GM12801 (cell line): ENCODE results near the gene KSR2.

ENCODE experiments used
- TF ChIP-seq, protein P1 (sequence below): IDR thresholded peaks from one replicate; pipeline ENCODE4 v1.5.1; 2011; ENCODE audit warnings: control low read depth; ENCODE audit not compliant: insufficient read length; ENCODE audit errors: extremely low read depth

The KSR2 gene

DNA sequence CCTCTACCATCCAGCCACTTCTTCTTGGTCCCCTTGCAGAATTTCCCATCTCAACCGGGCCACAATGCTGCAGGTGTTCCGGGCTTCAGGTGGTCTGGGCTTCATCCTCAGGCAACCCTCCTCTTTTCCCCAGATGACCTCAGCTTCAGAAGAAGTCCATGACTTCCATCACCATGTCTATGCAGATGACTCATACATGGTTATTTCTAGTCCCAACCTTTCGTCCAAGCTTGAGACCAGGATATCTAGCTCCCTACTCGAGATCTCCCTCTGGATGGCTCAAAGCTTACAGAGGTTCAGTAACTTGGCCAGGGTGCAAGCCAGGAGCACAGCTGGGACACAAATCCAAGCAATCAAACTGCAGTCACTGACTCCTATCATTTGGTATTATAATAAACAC lies 452.8 kb downstream of the KSR2 start:
- TF ChIP-seq, protein P1, sequence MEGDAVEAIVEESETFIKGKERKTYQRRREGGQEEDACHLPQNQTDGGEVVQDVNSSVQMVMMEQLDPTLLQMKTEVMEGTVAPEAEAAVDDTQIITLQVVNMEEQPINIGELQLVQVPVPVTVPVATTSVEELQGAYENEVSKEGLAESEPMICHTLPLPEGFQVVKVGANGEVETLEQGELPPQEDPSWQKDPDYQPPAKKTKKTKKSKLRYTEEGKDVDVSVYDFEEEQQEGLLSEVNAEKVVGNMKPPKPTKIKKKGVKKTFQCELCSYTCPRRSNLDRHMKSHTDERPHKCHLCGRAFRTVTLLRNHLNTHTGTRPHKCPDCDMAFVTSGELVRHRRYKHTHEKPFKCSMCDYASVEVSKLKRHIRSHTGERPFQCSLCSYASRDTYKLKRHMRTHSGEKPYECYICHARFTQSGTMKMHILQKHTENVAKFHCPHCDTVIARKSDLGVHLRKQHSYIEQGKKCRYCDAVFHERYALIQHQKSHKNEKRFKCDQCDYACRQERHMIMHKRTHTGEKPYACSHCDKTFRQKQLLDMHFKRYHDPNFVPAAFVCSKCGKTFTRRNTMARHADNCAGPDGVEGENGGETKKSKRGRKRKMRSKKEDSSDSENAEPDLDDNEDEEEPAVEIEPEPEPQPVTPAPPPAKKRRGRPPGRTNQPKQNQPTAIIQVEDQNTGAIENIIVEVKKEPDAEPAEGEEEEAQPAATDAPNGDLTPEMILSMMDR: no peak

DNA sequence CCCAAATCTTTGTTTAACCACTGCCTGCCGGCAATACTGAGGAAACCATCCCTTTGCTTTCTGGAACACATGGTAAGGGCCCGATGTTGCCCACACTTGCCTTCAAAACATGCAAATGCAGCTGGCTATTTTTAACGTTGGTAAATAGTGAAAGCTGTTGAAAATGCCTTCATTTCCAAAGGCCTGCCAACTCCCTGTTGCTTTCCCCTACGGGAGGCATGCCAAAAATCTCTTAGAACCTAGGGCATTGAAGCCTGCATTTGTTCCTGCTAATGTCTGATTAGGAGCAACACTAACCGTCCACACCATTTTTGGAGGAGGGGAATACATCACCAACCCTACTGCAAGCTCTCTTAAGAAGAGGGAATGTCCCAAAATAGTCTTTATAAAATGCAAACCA lies 454.8 kb downstream of the KSR2 start:
- TF ChIP-seq, protein P1: no peak

DNA sequence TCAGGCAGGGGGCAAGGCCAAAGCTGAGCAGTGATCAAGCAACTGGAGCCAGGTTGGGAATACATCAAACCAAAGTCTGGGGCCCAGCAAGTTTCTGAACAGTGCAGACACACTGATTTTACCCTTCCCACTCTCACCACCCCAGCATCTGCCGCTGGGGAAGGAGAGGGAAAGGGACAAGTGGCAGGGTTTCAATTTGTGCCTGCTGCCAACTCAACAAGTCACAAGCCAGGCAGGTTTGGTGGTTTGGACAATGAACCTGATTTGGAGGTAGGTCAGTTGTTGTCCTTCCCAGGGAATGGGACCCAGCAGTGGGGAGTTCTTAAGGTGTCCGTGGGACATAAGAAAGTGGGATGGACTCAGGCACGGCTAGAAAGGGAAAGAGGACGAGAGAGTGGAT lies 455.4 kb downstream of the KSR2 start:
- TF ChIP-seq, protein P1: no peak

DNA sequence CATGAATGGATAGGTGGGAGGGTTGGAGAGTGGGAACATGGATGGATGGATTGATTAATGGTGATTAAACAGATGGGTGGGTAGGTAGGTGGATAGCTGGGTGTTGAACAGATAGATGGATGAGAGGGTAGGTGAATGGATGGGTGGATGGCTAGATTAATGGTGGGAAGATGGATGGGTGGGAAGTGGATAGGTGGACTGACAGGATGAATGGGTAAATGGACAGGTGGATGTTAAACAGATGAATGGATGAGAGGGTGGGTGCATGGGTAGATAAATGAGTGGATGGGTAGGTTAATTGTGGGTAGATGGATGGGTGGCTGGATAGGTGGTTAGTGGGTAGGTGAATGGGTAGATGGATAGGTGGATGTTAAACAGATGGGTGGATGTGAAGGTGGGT lies 460.3 kb downstream of the KSR2 start:
- TF ChIP-seq, protein P1: no peak

DNA sequence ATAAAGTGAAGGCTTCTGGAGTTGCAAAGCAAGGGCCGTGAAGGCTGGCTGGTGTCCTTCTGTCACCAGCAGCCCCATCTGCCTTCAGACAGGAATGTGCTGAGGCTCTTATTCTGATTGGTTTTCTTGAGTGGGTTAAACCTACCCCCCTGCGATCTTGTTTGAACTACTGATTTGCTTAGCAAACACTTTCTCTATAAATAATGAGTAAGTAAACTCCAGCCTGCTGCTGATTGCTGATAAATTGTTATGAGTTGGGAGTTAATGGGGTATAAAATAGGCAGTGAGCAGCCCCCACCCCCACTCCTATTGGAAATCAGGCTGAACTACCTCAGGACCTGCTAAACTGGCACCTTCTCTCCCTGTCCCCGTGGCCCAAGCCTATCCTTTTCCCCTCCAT lies 461.2 kb downstream of the KSR2 start:
- TF ChIP-seq, protein P1: no peak

- TF ChIP-seq, protein P1: no peak
Measured at GRCh38 chr12:117506333-117506732, 462.5 kb downstream of the KSR2 start.

- TF ChIP-seq, protein P1: no peak
Measured at GRCh38 chr12:117502633-117503032, 466.2 kb downstream of the KSR2 start.

GRCh38 chr12:117502233-117502632 lies 466.6 kb downstream of the KSR2 start:
- TF ChIP-seq, protein P1: no peak
